ENCODE data around the gene SERPINA12. TPM values are rescaled to one million over a fixed set of nuclear protein-coding genes. Genes with fewer than 3 reads are reported as not detected.

Gene SERPINA12
- total RNA-seq, 4 donors from 2014 or later: not detected

DNA sequence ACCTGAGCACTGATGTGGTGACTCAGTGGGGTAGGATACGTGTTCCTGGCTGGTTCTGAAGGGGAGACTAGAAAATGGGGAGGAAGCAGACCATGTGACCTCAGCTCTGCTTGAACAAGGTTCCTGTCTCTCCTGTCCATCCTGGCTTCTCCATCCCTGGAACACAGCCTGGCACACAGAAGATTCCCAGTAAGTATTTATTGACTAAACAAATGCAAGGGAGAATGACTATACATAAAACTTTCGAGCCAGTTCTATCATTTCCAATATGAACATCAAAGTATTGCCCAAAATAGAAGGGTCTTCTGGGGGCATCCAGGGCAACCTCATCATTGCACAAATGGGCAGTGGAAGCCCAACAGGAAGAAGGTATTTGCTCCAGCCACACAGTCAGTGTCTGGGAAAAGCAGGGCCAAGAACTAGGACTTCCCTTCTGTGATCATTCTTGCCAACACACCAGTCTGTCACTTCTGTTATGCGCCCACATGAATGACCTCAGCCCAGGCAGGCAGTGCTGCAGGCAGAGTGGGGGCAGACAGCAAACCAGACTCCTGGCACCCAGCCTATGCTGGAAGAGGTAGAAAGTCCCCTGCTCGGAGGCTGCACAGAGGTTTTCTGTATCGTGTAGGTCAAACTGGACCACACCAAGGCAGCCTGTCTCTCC lies 27.7 kb downstream of the SERPINA12 start:
- no peak overlapping the region for H3K27ac ChIP-seq
- H3K27me3 ChIP-seq: peaks cover 3% of the 10 kb centered on the region
- intact Hi-C loops (cut with DNase I; ENCODE audit: low total_unique reads): loop anchor here (10.0 kb wide), 1 partner anchor 1657 kb away; no protein-coding TSS in a partner anchor
- WGBS, 2 donors (ENCODE audit: low coverage in 1 of 2): 75% methylated on average over 5 of the region's 5 CpGs; no CpG with 5 or more reads in 1 of the 2 donors
- peaks cover 0 to 7% (median 3%) of the 10 kb centered on the region in 4 donors for H3K4me1 ChIP-seq
- peaks cover 4 to 8% of the 10 kb centered on the region in 2 donors for H3K9me3 ChIP-seq
- in situ Hi-C loops (cut with MboI; ENCODE audit: low pct_ligation_motif_present in 1 of 4, low pct_unique_long_range_greater_than_20kb in 1 of 4, low sequenced_read_pairs in 3 of 4): loop anchor here in 1 of 4 donors (10.0 kb wide), 1 partner anchor 127 kb away; no protein-coding TSS in a partner anchor
- TF ChIP-seq POLR2AphosphoS5 (IDR thresholded peaks at IDR 0.05) (no peak), POLR2A (IDR thresholded peaks at IDR 0.05) (no peak), EP300 (IDR thresholded peaks at IDR 0.05; ENCODE audit: low read depth) (no peak)
- TF ChIP-seq, protein P1, sequence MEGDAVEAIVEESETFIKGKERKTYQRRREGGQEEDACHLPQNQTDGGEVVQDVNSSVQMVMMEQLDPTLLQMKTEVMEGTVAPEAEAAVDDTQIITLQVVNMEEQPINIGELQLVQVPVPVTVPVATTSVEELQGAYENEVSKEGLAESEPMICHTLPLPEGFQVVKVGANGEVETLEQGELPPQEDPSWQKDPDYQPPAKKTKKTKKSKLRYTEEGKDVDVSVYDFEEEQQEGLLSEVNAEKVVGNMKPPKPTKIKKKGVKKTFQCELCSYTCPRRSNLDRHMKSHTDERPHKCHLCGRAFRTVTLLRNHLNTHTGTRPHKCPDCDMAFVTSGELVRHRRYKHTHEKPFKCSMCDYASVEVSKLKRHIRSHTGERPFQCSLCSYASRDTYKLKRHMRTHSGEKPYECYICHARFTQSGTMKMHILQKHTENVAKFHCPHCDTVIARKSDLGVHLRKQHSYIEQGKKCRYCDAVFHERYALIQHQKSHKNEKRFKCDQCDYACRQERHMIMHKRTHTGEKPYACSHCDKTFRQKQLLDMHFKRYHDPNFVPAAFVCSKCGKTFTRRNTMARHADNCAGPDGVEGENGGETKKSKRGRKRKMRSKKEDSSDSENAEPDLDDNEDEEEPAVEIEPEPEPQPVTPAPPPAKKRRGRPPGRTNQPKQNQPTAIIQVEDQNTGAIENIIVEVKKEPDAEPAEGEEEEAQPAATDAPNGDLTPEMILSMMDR (IDR thresholded peaks at IDR 0.05): no peak
- H3K4me3 ChIP-seq: no peak overlapping the region
- DNase-seq: no peak
- H3K36me3 ChIP-seq: no peaks in the 10 kb centered on the region

DNA sequence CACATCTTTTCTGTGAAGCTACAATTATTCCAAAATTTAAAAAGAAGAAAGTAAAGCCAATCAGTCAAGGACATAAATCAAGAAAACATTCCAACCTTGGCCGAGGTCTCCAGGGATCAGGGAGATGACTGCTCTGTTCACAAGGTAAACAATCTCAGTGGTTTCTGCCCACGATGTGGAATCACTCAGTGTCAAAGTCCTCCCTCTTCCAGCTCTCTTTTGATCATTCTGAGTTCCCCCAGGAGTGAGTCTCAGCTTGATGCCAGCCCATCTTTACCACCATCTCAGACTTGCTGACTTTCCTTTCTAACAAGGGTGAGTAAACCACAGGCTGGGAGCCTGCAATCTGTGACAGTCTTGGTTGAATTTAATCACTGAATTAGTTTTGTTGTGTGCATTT lies 28.5 kb downstream of the SERPINA12 start:
- peaks cover 4 to 8% of the 10 kb centered on the region in 2 donors for H3K9me3 ChIP-seq
- in situ Hi-C loops (cut with MboI; ENCODE audit: low pct_ligation_motif_present in 1 of 4, low pct_unique_long_range_greater_than_20kb in 1 of 4, low sequenced_read_pairs in 3 of 4): loop anchor here in 1 of 4 donors (10.0 kb wide), 1 partner anchor 126 kb away; no protein-coding TSS in a partner anchor
- intact Hi-C loops (cut with DNase I; ENCODE audit: low total_unique reads): loop anchor here (10.0 kb wide), 1 partner anchor 1656 kb away; no protein-coding TSS in a partner anchor
- H3K4me1 ChIP-seq: no peaks in the 10 kb centered on the region
- H3K27ac ChIP-seq: no peak overlapping the region
- H3K4me3 ChIP-seq: no peak overlapping the region
- no peak for DNase-seq
- H3K27me3 ChIP-seq: no peaks in the 10 kb centered on the region
- no peaks in the 10 kb centered on the region for H3K36me3 ChIP-seq
- 0 to 10% methylated on average over 2 of the region's 2 CpGs for WGBS, 2 donors (ENCODE audit: low coverage in 1 of 2)
- TF ChIP-seq EP300 (IDR thresholded peaks at IDR 0.05; ENCODE audit: low read depth) (no peak), POLR2A (IDR thresholded peaks at IDR 0.05) (no peak), POLR2AphosphoS5 (IDR thresholded peaks at IDR 0.05) (no peak)

- no peak for DNase-seq
- no peak for TF ChIP-seq POLR2A (IDR thresholded peaks at IDR 0.05)
- no peak for TF ChIP-seq EP300 (IDR thresholded peaks at IDR 0.05; ENCODE audit: low read depth)
- TF ChIP-seq, protein P1 (IDR thresholded peaks at IDR 0.05): no peak
- no peak for TF ChIP-seq POLR2AphosphoS5 (IDR thresholded peaks at IDR 0.05)
- H3K27me3 ChIP-seq: no peaks in the 10 kb centered on the region
- no peaks in the 10 kb centered on the region for H3K36me3 ChIP-seq
- H3K9me3 ChIP-seq: peaks cover 4 to 8% of the 10 kb centered on the region in 2 donors
- no peak overlapping the region for H3K27ac ChIP-seq
- no peak overlapping the region for H3K4me3 ChIP-seq
- intact Hi-C loops (cut with DNase I; ENCODE audit: low total_unique reads): no loop called here
- in situ Hi-C loops (cut with MboI; ENCODE audit: low pct_ligation_motif_present in 1 of 4, low pct_unique_long_range_greater_than_20kb in 1 of 4, low sequenced_read_pairs in 3 of 4): no loop called here
- H3K4me1 ChIP-seq: no peaks in the 10 kb centered on the region
Measured at GRCh38 chr14:94478420-94478819, 30.8 kb downstream of the SERPINA12 start.

- H3K27me3 ChIP-seq: no peaks in the 10 kb centered on the region
- DNase-seq: no peak
- in situ Hi-C loops (cut with MboI; ENCODE audit: low pct_ligation_motif_present in 1 of 4, low pct_unique_long_range_greater_than_20kb in 1 of 4, low sequenced_read_pairs in 3 of 4) (no loop called here), intact Hi-C loops (cut with DNase I; ENCODE audit: low total_unique reads) (no loop called here)
- peaks cover 4 to 8% of the 10 kb centered on the region in 2 donors for H3K9me3 ChIP-seq
- H3K4me3 ChIP-seq: no peak within 1 kb of the TSS
- 60 to 71% methylated on average over 2 of the region's 2 CpGs for WGBS, 2 donors (ENCODE audit: low coverage in 1 of 2)
- H3K36me3 ChIP-seq: no peaks in the 10 kb centered on the region
- H3K27ac ChIP-seq: no peak within 1 kb of the TSS
- no peaks in the 10 kb centered on the region for H3K4me1 ChIP-seq
- TF ChIP-seq EP300 (IDR thresholded peaks at IDR 0.05; ENCODE audit: low read depth): no peak
- no peak for TF ChIP-seq POLR2A (IDR thresholded peaks at IDR 0.05)
- TF ChIP-seq, protein P1 (IDR thresholded peaks at IDR 0.05): no peak
- no peak for TF ChIP-seq POLR2AphosphoS5 (IDR thresholded peaks at IDR 0.05)
Measured at GRCh38 chr14:94476023-94476422, 33.2 kb downstream of the SERPINA12 start, which contains the start of gene SERPINA9. Gene SERPINA9, minus strand, starts transcription at chr14:94476197. Its CDS starts 6,357 bp downstream, at chr14:94469840.

All from transverse colon (tissue), 4 donors.